Natural killer cell treated with Interleukin-12 subunit alpha and Interleukin-12 subunit beta and Interleukin-15 and Interleukin-18, amount 100 ng/mL, for 72 hours (primary cell): ENCODE results near the gene ZFP91. TPM values are rescaled to one million over a fixed set of nuclear protein-coding genes. Genes with fewer than 3 reads are reported as not detected.

ENCODE experiments used
- ATAC-seq, 2 donors: fragments of 150-1000 bp; cut with Tn5 transposase in 1 of 2; sonication (Bioruptor Pico), chemical (Tn5 transposase) in 1 of 2; 2 replicates each; pipeline ENCODE4 v1.10.0; 2021
- DNase-seq: peaks from one replicate; pipeline ENCODE4 v3.0.0; 2022; ENCODE audit warnings: low spot score
- H3K27ac Mint-ChIP-seq, 2 donors: 1 replicate in 1 of 2; 2 replicates in 1 of 2; pipeline ENCODE4 v1.8.0; 2022; ENCODE audit warnings: mixed read lengths in 2 of 2, mild to moderate bottlenecking in 1 of 2, moderate library complexity in 1 of 2
- H3K27me3 Mint-ChIP-seq, 2 donors: 1 replicate in 1 of 2; 2 replicates in 1 of 2; pipeline ENCODE4 v1.8.0; 2022; ENCODE audit warnings: mixed read lengths in 2 of 2
- H3K36me3 Mint-ChIP-seq: one replicate; pipeline ENCODE4 v1.8.0; 2022; ENCODE audit warnings: mixed read lengths
- H3K4me1 Mint-ChIP-seq, 2 donors: 1 replicate in 1 of 2; 2 replicates in 1 of 2; pipeline ENCODE4 v1.8.0; 2022; ENCODE audit warnings: low read depth in 2 of 2, mixed read lengths in 2 of 2, mild to moderate bottlenecking in 1 of 2
- H3K4me3 Mint-ChIP-seq: one replicate; pipeline ENCODE4 v1.8.0; 2022; ENCODE audit warnings: mixed read lengths
- H3K9me3 Mint-ChIP-seq: 2 replicates; pipeline ENCODE4 v1.8.0; 2022; ENCODE audit warnings: mixed read lengths
- total RNA-seq, 2 donors: library from RNA; stranded (reverse); gene quantifications; one replicate each; pipeline ENCODE4 v1.2.3, GENCODE V29; 2022

ZFP91 gene
- total RNA-seq, 2 donors from 2014 or later, result 52.9 to 54.3 TPM

DNA sequence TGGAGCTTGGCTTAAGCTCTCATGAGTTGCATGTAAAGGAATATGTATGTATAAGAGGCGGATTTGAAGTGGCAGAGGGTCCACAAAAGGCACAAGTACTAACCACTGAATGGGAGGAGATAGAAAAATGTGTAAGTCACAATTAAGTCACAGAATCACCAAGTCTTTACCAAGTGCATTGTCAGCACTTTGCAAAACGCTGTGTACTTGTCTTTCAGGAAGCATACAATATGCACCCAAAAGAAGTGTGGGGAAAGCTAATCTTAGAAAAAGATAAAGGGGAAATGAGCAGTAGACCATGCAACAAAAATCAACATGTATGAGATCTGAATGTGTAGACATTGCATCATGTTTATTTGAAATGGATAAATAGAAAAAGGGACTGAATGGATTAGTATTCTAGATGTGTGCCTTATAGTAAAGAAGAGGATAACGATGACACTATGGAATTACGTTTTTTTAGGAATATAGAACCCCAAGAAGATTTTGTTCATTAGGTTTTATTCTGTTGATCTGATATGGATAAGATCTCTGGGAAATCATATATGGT is 48.1 kb downstream of the ZFP91 start:
- Mint-ChIP-seq H3K9me3 (no peaks in the 10 kb centered on the region), H3K4me1 (peaks cover 0 to 3% of the 10 kb centered on the region in 2 donors), H3K27ac (peak overlapping the region in 1 of 2 donors; percentile 55), H3K27me3 (no peaks in the 10 kb centered on the region), H3K4me3 (no peak overlapping the region), H3K36me3 (peaks cover 38% of the 10 kb centered on the region)
- no peak for ATAC-seq
- no peak for DNase-seq

DNA sequence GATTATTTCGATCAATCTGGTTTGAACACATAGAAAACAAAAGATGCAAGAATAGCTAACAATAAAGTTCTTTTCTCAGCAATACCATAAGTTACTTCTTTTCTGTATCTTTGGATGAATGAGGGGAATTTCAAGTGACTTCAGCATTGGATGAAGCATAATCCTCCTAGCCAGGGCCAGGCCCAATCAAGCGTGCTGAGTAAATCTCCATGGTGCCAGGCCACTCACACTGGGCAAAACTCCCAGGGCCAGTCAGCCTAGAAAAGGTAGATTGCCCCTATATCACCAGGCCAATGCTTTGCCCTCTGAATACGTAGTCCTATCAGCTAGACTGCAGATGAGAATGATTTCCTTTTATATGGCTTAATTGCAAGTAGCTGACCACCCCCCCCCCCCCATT is 49.6 kb downstream of the ZFP91 start:
- H3K36me3 Mint-ChIP-seq, result peaks cover 24% of the 10 kb centered on the region
- H3K9me3 Mint-ChIP-seq, result no peaks in the 10 kb centered on the region
- H3K27me3 Mint-ChIP-seq, result no peaks in the 10 kb centered on the region
- no peak overlapping the region for H3K4me3 Mint-ChIP-seq
- ATAC-seq, result no peak
- H3K4me1 Mint-ChIP-seq, result no peaks in the 10 kb centered on the region
- DNase-seq, result no peak
- no peak overlapping the region for H3K27ac Mint-ChIP-seq

DNA sequence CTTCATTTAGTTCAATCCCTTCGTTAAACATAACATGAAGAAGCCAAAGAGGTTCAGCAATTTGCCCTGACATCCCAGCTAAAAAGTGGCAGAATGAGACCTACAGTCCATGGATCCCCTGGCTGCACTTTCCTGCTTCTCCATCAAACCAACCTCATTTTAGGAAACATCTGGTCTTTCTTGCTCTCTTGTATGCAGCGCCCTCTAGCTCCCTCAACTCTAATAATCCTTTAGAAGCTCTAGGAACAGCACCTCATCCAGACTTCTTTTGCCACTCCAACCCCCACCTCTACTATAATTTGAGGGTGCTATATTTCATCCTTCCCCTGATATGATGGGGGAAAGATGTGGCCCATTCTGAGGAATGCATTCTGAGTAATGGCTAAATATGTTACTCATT is 51.0 kb downstream of the ZFP91 start:
- H3K4me3 Mint-ChIP-seq, result no peak overlapping the region
- no peak overlapping the region for H3K27ac Mint-ChIP-seq
- no peaks in the 10 kb centered on the region for H3K4me1 Mint-ChIP-seq
- H3K9me3 Mint-ChIP-seq, result no peaks in the 10 kb centered on the region
- H3K27me3 Mint-ChIP-seq, result no peaks in the 10 kb centered on the region
- DNase-seq (no peak), ATAC-seq (no peak)
- H3K36me3 Mint-ChIP-seq, result peaks cover 12% of the 10 kb centered on the region

DNA sequence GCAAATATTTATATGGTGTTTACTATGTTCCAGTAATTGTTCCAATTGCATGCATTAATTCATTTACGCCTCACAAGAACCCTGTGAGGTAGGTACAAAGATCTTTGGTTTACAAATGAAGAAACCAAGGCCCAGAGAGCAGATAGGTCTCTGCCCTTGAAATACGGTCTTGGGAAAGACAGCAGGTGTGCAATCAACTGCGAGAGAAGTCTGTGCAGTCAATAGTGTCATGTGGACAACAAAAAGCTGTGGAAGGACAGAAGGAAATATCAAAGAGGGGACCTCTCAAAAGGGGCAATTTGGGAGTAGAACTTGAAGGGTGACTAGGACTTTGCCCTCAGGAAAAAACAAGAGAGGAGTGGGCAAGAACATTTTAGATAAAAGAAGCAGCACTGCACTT is 52.5 kb downstream of the ZFP91 start:
- Mint-ChIP-seq H3K4me1 (no peaks in the 10 kb centered on the region), H3K36me3 (peaks cover 12% of the 10 kb centered on the region), H3K27me3 (no peaks in the 10 kb centered on the region), H3K27ac (no peak overlapping the region), H3K9me3 (no peaks in the 10 kb centered on the region), H3K4me3 (no peak overlapping the region)
- no peak for DNase-seq
- no peak for ATAC-seq

DNA sequence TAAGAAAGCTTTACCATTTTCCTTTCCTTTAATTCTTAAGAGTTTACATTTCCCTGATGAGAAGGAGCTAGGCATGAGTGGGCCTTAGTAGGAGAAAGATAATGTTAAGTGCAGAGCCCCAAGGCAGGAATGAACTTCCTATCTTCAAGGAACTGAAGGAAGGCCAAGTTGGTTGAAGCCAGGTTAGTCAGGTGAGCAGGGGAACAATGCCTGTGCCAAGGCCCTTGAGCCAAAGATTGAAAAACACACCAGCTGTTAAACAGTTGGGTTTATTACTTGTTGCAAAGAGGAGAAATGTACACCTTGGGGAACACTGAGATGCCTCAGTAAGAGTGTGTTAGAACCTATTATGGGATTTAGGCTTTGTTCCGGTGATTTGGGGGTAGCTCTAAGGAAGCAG is 53.6 kb downstream of the ZFP91 start:
- Mint-ChIP-seq H3K9me3 (no peaks in the 10 kb centered on the region), H3K4me1 (no peaks in the 10 kb centered on the region), H3K36me3 (peaks cover 4% of the 10 kb centered on the region), H3K27ac (no peak overlapping the region), H3K4me3 (no peak overlapping the region), H3K27me3 (no peaks in the 10 kb centered on the region)
- DNase-seq (no peak), ATAC-seq (no peak)

DNA sequence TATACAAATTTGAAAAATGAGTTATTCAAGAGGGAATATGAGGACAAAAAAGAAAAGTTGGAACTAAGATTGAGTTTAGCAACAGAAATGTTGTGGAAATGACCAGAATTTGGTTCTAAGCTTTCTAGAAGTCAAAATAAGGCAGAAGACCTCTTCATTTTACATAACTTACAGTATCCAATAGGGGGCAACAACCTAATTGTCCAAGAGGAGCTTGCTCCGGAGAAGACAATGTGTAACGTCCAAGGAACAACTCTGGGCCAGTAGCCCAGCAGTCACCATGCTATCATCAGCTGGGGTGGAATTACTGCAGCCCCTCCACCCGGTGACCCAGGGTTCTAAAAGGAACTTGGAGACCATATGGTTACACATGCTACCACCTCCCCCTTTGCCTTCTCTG is 57.7 kb downstream of the ZFP91 start:
- Mint-ChIP-seq H3K36me3 (no peaks in the 10 kb centered on the region), H3K4me1 (peaks cover 12 to 17% of the 10 kb centered on the region in 2 donors), H3K27me3 (no peaks in the 10 kb centered on the region), H3K27ac (no peak overlapping the region), H3K9me3 (no peaks in the 10 kb centered on the region), H3K4me3 (no peak overlapping the region)
- DNase-seq (no peak), ATAC-seq (no peak)

DNA sequence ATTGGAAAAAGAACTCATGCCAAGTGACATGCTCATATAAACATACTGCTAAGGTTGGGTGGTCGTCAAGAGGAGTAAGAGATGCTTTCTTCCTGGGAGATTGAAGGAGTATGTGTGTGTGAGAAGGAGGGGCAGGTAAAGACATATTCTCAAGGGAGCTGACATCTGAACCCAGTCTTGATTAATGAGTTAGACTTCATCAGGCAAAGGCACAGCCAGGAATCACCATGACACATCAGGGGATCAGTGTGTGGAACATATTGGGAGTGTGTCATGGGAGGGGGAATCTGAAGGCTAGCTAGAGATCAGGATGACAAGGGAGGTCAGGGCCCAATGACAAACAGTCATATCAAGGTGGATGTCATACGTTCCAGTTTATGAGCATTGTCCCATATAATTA is 58.5 kb downstream of the ZFP91 start:
- ATAC-seq (no peak), DNase-seq (no peak)
- Mint-ChIP-seq H3K27ac (no peak overlapping the region), H3K36me3 (no peaks in the 10 kb centered on the region), H3K4me3 (no peak overlapping the region), H3K27me3 (no peaks in the 10 kb centered on the region), H3K9me3 (no peaks in the 10 kb centered on the region), H3K4me1 (peaks cover 12 to 17% of the 10 kb centered on the region in 2 donors)

DNA sequence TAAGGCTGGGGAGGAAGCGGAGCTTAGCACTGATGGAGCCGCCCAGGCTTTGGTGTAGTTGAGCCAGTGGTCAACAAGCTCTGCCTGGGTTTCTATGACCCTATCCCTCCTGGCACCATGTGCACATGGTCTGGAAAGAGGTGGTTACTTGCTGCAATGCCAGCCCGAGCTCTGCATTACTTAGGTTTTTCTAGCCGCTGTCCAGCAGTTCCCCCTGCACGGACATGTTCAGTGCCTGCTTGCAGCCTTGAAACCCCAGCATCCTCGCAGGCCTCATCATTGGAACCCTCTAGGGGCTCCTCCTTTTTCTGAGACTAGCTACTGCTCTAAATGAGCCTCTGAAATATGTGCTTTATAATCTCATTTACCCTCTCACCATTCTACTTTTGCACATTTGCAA is 60.2 kb downstream of the ZFP91 start:
- no peak for ATAC-seq

DNA sequence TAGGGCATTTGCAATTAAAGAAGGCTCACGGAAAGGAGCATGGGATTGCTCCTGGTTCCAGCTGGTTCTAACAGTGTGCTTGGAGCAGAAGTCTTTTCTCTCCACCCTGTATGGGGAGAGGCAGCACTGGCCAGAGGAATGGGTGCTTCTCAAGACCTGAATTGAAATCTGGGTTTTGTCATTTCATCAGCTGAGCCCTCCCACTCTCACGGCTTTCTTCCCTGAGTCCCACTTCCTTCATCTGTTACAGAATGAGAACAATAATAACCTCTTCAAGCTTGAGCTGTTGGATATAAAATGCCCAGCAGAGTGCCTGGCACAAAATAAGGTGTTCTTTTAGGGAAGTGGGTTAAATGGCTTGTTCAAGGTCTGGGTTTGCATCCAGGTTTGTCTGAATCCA is 60.8 kb downstream of the ZFP91 start:
- H3K27ac Mint-ChIP-seq, result no peak overlapping the region
- H3K4me1 Mint-ChIP-seq, result peaks cover 12 to 17% of the 10 kb centered on the region in 2 donors
- no peak for ATAC-seq

More for the DNA sequence above, 60.2 kb downstream of the ZFP91 start:
- no peaks in the 10 kb centered on the region for H3K9me3 Mint-ChIP-seq
- H3K36me3 Mint-ChIP-seq, result no peaks in the 10 kb centered on the region
- H3K27me3 Mint-ChIP-seq, result no peaks in the 10 kb centered on the region
- no peak overlapping the region for H3K27ac Mint-ChIP-seq
- no peak overlapping the region for H3K4me3 Mint-ChIP-seq
- H3K4me1 Mint-ChIP-seq, result peaks cover 12 to 17% of the 10 kb centered on the region in 2 donors
- no peak for DNase-seq

DNA sequence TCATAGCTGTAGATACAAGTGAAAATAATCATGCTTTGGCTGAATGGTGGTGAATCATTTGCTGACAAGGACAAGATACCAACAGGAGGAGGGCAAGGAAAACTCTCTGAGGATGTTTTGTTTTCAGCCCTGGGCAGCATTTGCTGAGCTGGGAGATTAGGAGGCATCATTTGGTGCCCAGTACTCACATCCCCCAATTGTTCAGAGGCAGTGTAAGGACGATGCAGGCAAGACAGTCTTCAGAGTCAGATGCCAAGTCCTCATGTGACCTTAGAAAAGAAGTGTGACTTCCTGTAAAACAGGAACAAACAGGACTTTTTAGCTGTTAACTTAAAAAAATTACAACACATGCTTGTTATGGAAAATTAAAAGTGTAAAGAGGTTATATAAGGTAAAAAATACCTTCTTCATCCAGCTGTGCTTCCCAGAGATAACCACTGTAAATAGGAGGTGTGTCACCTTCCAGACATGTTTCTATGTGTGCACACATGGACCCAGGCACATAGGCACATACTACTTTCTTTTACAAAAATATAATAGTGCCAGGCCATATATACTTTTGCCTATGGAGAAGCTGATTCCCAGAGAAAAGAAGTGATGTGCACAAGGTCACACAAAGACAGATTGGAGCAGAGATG is 61.6 kb downstream of the ZFP91 start:
- DNase-seq (no peak), ATAC-seq (peak; percentile 43 to 59)
- H3K4me3 Mint-ChIP-seq, result no peak overlapping the region
- H3K27ac Mint-ChIP-seq, result peak overlapping the region in 1 of 2 donors; percentile 63
- H3K27me3 Mint-ChIP-seq, result peaks cover 0 to 3% of the 10 kb centered on the region in 2 donors
- peaks cover 12 to 17% of the 10 kb centered on the region in 2 donors for H3K4me1 Mint-ChIP-seq
- H3K9me3 Mint-ChIP-seq, result no peaks in the 10 kb centered on the region
- no peaks in the 10 kb centered on the region for H3K36me3 Mint-ChIP-seq

More for the DNA sequence above, 60.8 kb downstream of the ZFP91 start:
- Mint-ChIP-seq H3K27me3 (peaks cover 0 to 2% of the 10 kb centered on the region in 2 donors), H3K9me3 (no peaks in the 10 kb centered on the region), H3K4me3 (no peak overlapping the region), H3K36me3 (no peaks in the 10 kb centered on the region)
- no peak for DNase-seq

DNA sequence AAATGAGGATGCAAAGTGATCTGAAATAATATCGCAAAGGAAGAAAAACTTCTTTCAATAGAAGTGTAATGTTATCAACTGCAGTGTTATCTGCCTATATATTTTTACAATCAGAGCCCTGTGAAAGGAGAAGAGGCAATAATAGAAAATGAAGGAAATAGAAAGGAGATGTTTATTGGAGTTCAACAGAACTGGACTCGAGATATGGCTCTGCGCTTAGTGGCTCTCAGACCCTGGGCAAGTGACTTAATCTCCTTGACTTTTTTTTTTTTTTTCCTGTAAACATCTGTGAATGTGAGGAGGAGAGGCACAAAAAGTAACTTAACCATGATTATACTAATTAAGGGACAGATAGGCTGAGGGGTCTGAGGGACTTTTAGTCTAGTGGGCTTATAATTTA is 62.5 kb downstream of the ZFP91 start:
- DNase-seq (no peak), ATAC-seq (no peak)
- peak overlapping the region in 1 of 2 donors; percentile 63 for H3K27ac Mint-ChIP-seq
- peaks cover 12 to 17% of the 10 kb centered on the region in 2 donors for H3K4me1 Mint-ChIP-seq
- H3K9me3 Mint-ChIP-seq, result no peaks in the 10 kb centered on the region
- H3K36me3 Mint-ChIP-seq, result peaks cover 4% of the 10 kb centered on the region
- H3K27me3 Mint-ChIP-seq, result peaks cover 0 to 3% of the 10 kb centered on the region in 2 donors
- H3K4me3 Mint-ChIP-seq, result no peak overlapping the region

DNA sequence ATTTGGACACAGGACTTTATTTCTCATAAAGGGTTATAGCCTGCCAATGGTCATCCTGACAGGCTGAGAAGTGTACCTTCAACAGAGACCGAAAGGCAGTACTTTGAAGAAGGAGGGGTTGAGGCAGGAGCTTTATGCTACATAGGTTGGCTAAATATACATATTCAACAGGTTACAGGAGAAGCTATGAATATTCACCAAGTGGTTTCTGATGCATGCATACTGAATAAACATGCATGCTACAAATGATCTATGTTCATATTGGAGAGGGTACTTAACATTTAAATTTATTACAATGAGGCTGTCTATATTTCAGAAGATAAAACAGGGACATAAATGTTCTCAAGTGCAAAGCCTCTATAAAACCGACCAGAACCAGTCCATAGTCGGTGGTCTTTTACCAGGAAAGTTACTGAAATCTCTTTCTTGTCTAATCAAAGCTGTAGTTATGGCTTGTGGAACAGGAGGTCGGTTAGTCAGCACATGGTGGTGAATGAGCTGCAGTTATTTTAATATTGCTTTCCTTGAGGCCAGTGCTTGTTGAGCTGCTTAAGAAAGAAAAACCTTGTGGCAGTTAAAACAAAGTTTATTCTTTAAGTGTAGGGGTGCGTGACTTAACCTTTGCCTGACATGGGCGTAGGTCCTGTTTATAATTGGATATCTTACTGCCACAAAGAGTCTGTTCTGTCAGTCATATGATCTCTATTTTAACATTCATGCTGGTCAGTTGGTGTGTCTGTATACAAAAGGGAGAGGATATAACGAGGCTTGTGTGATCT is 63.1 kb downstream of the ZFP91 start:
- Mint-ChIP-seq H3K9me3 (no peaks in the 10 kb centered on the region), H3K27me3 (peaks cover 0 to 3% of the 10 kb centered on the region in 2 donors), H3K4me3 (no peak overlapping the region), H3K36me3 (peaks cover 7% of the 10 kb centered on the region), H3K4me1 (peaks cover 12 to 17% of the 10 kb centered on the region in 2 donors), H3K27ac (no peak overlapping the region)
- ATAC-seq (no peak), DNase-seq (no peak)

DNA sequence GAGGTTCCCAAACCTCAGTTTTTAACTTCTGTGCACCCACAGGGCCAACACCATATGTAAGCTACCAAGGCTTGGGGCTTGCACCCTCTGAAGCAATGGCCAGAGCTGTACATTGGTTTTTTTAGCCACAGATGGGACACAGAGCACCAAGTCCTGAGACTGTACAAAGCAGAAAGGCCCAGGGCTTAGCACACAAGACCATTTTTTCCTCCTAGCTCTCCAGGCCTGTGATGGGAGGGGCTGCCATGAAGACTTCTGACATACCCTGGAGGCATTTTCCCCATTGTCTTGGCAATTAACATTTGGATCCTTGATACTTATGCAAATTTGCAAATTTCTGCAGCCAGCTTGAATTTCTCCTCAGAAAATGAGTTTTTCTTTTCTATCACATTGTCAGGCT is 67.0 kb downstream of the ZFP91 start:
- H3K27ac Mint-ChIP-seq, result no peak overlapping the region
- H3K4me3 Mint-ChIP-seq, result no peak overlapping the region
- no peak for ATAC-seq
- no peak for DNase-seq
- H3K4me1 Mint-ChIP-seq, result peaks cover 4 to 7% of the 10 kb centered on the region in 2 donors
- peaks cover 0 to 3% of the 10 kb centered on the region in 2 donors for H3K27me3 Mint-ChIP-seq
- no peaks in the 10 kb centered on the region for H3K9me3 Mint-ChIP-seq
- peaks cover 7% of the 10 kb centered on the region for H3K36me3 Mint-ChIP-seq

DNA sequence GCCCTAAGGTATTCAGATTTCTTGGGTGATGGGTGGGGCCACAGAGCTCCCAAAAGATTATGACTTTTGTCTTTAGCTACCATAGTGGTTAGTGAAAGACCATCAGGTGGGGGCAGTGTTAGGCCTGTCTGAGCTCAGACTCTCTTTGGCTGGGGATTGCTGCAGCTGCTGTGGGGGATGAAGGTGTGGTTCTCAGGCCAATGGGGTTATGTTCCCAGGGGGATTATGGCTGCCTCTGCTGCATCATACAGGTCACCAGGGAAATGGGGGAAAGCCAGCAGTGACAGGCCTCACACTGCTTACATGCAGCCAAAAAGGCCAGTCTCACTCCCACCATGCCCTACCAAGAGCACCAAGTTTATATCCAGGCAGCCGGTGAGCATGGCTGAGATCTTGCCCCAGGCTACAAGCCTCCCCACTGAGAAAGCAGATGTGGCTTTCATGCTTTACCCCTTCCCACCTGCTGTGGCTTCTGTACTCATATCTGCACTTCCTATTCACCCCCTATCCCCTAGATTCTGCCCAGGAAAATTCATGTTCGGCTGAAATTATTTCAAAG is 68.4 kb downstream of the ZFP91 start:
- H3K4me1 Mint-ChIP-seq, result no peaks in the 10 kb centered on the region
- DNase-seq (no peak), ATAC-seq (peak in 1 of 2 donors; percentile 33)
- peaks cover 3 to 6% of the 10 kb centered on the region in 2 donors for H3K27me3 Mint-ChIP-seq
- H3K27ac Mint-ChIP-seq, result no peak overlapping the region
- H3K36me3 Mint-ChIP-seq, result peaks cover 7% of the 10 kb centered on the region
- H3K4me3 Mint-ChIP-seq, result no peak overlapping the region
- H3K9me3 Mint-ChIP-seq, result no peaks in the 10 kb centered on the region
